COR-L47 (cell line): ENCODE data around the gene COMMD6.

Source experiments
- DNase-seq: peaks from one replicate; lab custom pipeline; 2025; lab: John Stamatoyannopoulos, UW

Gene COMMD6

DNA sequence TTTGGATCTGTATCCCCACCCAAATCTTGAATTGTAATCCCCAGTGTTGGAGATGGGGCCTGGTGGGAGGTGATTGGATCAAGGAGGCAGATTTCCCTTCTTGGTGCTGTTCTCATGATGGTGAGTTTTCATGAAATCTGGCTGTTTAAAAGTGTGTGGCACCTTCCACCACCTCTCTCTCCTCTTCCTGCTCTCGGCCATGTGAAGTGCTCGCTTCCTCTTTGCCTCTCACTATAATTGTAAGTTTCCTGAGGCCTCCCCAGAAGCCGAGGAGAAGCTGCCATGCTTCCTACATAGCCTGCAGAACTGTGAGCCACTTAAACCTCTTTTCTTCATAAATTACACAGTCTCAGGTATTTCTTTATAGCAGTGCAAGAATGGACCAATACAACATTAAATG is 15.7 kb downstream of the COMMD6 start:
- no peak for DNase-seq

DNA sequence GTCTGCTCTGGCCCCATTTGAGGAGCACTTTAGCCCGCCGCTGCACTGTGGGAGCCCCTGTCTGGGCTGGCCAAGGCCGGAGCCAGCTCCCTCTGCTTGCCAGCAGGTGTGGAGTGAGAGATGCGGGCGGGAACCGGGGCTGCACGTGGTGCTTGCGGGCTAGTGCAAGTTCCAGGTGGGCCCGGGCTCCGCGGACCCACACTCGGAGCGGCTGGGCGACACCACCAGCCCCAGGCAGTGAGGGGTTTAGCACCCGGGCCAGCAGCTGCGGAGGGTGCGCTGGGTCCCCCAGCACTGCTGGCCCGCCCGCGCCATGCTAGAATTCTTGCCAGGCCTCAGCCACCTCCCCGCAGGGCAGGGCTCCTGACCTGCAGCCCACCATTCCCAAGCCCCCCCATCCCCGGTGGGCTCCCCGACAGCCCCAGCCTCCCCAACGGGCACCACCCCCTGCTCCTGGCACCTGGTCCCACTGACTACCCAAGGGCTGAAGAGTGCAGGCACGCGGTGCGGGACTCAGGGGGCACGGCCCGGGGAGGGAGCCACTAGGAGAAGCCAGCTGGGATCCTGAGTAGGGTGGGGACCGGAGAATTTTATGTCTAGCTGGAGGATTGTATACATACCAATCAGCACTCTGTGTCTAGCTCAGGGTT is 19.1 kb downstream of the COMMD6 start:
- no peak for DNase-seq

DNA sequence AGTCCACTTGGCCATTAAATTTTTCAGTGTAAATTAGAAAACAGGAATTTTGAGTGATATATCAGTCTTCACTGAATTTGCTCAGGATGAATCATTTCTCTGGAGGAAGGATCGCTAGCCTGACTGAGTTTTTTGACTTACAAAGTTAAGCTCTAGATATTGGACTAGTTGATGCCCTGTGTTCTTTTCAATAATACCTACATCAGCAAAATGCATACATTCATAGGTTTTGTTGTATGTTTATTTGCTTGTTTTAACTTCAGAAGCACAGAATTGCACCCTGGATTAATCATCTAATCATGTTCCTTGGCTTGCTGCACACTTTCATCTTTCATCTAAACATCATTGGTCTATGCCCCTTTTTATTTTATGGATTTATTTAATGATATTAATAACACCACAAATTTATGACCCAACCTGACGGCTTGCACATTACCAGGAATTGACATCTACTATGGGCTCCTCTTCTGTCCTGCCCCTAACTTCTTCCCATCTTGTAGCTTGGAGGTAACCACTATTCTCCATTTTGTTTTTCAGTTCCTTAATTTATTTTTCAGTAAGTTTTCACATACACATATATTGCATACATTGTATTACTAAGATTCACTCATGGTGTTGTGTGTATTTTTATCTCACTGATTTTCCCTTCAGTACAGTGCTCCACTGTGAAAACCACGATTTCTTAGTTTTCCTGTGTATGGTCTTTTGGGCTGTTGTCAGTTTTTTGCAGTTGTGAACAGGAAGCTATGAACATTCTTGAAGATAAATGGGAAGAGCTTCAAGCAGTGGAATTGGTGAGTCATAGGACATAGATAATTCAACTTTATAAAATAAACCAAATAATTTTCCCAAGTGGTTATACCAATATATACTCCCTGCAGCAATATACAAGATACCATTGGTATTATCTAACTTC is 23.3 kb downstream of the COMMD6 start:
- no peak for DNase-seq

DNA sequence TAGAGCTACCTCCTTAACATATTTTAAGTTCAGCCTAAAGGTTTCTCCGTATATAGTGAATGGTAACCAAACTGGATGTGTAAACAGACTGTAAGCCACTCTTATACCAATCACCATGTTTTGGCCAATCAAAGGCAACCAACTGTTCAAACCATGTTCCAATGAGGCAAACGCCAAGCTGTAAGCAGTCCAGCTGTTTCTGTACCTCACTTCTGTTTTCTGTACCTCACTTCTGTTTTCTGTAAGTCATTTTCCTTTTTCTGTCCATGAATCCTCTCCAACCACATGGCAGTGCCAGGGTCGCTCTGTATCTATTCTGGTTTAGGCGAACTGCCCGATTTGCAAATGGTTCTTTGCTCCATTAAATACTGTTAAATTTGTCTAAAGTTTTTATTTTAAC is 24.4 kb downstream of the COMMD6 start:
- DNase-seq = no peak

DNA sequence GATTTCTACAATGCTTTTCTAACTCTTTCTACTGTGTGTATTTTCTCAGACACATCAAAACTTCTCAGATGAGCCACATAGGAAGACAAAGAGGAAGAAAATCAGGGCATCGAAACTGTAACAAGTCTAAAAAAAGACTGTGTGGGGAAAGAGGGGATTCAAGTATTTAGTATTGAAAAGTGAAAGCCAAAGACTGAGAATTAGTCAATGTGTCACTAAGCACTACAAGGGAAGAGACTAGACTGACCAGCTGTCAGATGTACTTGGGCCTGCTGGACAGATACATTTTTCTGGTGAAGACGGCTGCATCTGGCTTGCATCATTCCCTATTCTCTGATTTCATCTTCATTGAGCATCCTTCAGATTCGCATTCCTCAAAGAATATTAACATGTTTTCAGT is 25.4 kb downstream of the COMMD6 start:
- DNase-seq = no peak

DNA sequence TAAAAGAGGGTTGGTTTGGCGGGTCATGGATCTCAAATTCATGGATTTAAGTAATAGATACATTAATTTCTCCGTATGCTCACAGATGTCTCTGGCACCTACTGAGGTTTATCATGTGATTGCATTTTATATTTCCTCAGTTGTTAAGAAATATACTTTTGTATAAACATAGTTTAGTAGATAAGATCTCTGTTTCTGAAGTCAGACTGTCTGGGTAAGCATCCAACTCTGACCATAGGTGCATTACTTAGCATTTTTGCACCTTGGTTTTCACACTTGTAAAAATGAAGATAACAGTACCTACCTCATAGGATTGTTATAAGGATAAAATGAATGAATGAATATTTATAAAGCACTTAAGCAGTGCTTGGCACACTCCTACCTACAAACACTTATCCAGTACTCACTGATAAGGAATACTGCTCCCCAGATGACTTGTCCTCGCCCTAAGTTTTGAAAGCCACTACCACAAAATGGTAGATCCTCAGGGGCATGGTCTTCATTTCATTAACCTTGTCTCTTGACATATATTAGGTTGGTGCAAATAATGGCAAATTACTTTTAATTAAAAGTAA is 26.5 kb downstream of the COMMD6 start:
- no peak for DNase-seq

DNA sequence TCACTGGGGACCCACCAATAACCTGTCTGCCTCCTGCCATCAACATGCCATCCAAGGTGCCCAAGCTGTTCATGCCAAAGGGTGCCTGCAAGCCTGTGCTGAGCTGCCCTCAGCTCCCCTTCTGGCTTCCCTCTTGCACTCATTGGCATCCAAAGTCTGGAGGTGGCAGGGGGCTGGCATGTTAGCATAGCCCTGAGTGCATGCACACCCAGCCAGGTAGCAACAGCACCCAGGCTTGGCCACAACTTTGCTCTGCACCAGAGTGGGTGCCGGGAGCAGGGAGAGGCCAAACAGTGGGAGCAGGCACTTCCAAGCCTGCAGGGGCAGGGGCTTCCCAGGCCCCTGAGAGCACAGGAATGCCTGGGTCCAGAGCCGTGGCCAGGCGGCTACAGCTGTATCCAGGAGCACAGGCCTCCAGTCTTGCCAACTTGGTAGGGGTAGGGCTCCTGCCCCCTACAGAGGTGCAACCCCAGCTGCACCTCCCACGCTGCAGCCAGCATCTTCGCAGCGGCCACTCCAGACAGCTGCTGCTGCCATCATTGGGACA is 29.6 kb downstream of the COMMD6 start:
- DNase-seq = no peak

DNA sequence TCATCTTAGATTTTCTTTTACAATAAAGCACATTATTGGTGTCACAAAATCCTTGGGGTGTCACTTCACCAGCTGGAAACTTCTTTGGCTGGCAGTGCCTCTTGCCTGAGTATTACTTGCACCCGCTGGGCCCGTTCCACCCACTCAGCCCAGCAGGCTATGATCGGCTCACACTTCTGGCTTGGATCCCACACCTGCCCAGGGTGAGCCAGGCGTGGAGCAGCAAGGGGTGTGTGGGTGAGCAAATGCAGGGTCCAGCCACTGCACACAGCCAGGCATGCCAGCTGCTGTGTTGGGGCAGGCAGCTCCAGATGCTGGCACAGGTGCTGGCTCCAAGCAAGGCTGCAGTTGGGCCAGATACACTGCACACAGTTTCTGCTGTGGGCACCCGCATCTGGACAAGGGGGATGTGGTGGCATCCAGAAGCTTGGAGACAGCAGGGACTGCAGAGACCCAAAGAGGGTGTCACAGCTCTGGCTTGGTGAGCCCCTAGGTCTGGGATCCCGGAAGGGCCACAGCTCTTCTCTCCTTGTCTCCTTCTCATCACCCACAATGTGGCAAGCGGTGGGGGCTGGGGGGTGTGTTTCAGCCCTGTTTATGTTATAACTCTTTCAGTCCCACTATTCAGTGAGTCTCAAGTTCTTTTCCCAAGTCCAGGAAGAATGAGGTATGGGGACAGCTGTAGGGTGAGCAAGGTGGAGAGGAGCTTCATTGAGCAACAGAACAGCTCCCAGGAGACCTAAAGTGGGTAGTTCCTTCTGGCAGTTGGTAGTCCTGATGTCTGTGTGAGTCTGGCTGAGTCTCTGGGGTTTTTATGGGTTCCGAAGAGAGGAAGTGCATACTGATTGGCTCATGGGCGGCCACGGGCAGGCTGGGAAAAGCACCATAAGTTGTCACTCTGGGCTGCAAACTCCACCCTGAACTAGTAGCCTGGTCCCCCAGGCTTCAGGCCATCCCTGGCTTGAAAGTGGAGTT is 30.3 kb downstream of the COMMD6 start:
- DNase-seq = peak; percentile 74

DNA sequence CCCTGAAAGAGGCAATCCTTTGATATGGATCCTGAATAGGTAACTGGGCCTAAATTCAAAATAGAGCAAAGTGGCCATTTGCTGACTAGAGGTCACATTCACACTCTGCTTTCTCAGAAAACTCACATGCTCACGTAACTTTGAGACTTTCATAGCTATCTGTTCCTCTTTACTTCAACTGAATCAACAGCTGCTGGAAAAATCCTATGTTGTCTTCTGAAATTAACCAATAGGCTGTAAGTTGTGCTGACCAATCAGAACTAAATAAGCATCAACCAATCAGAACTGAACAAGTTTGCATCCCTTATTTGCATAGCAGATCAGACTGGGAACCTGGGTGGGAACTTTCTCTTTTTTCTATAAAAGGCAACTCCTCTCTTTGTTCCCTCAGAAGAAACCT is 31.6 kb downstream of the COMMD6 start:
- DNase-seq = no peak

DNA sequence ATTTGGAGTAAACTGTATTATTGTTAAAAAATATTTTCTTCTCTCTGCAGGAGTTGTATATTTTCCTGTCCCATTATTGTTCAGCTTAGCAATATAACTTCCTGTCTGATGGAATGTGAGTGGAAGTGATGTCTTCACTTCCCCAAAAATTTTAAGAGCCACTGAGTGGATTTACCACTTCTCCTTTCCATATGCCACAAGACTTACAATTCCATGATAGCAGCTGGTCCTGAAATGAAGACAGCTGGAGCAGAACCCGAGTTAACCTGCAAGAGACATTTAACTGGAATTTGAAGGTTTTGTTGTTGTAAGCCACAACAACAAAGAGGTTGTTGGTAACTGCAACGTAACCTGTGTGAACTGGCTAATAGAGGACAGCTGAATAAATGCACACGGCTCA is 32.3 kb downstream of the COMMD6 start:
- DNase-seq = no peak

DNA sequence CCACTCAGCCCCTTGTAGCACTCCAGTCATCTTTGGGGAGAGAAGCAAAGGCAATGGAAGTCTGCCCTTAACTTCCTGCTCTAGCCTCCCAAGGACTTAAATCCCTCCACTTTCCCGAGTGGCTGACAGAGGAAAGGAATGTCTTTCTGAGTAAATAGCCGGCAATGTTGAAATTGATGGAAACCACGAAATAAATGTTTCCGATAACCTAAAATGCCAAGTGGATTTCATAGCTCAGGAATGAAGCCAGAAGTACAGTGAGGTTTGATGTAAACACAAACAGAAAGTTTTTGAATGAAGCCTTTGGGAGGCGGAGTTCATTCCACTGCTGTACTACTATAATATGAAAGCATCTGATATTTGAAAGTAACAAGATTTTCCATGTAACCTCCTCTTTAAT is 41.7 kb downstream of the COMMD6 start:
- no peak for DNase-seq

DNA sequence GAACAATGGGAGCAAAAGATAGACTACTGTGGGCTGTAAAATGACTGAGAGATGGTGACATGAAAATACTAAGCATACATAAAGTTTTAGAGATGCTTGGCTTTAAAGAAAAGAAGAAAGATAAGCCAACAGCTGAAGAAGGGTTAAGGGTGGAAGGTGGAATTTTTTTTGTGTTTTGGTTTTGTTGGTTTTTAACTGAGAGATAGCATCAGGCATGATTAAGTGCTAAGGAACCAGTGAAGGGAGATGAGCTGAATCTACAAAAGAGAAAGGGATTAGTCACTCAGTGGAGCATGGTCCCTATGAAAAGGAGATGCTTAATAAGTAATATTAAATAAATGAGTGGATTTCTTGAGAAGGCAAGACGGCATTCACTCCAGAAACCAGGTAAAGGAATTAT is 43.1 kb downstream of the COMMD6 start:
- DNase-seq = no peak

DNA sequence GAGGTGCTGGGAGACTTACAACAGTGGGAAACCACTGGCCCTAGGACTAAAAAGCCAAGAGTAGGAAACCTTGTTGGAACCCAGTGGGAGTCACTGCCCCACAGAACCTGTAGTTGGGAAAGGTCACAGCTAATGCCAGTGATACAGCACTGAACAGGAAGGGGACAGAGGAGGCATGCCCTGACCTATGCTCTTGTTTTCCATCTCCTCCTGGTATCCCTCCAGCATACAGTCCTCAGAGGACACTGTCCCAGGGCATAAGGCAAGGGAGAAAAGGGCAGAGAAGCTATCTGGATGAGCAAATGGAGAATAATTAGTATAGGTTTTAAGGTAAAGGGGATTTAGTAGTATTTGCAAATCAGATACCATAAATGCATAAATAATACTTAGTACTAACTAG is 44.5 kb downstream of the COMMD6 start:
- no peak for DNase-seq

DNA sequence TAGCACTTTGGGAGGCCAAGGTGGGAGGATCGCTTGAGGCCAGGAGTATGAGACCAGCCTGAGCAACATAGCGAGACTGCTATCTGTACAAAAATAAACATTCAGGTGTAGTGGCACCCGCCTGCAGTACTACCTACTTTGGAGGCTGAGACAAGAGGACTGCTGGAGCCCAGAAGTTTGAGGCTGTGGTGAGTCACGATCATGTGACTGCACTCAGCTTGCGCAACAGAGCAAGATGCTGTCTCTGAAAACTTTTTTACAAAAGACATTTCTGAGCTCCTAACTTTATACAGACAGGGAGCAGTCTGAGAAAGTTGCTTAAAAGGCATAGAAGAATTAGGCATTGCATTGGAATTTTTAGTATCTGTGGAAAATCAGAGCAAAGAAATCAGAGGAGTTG is 45.3 kb downstream of the COMMD6 start:
- DNase-seq = no peak

DNA sequence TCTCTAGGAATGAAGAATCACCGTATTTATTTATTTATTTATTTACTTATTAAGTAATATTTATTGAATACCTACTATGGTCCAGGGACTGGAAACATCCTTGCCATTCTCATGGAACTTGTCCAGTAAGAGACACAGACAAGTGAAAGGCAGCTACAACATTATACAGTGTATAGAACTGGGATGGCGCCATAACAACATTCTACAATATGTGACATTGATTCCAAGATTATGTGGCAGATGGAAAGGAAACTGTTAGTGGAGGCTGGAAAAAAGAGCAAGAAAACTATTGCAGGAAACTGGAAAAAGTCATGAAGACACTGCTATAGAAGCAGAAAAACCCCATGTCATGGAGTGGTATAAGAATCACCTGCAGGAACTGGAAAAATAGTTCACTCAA is 46.3 kb downstream of the COMMD6 start:
- DNase-seq = no peak

DNA sequence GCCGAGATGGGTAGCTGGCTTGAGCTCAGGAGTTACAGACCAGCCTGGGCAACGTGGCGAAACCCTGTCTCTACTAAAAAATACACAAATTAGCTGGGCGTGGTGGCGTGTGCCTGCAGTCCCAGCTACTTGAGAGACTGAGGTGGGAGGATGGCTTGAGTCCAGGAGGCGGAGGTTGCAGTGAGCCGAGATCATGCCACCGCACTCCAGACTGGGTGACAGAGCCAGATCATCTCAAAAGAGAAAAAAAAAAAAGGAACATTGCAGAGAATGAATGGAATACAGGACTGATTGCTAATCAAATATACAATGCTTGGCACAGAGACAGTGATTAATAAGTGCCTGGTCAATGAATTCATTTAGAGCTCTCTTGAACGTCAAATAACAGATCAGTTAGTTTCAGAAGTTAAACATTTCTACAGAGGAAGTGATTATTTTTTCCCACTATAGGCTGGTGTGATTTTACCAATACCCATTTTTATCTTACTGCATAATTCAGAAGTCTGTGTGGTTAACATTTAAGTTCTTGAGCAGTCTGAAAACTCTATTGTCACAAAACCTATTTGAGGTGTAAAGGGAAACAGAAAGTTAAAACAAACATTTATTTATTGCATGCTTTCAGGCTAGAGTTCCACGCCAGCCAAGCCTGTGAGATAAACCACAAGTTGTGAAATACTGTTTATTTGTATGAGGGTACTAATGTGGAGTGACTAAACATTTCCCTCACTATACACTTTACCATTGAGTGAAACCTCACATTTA is 48.0 kb downstream of the COMMD6 start:
- DNase-seq = no peak

DNA sequence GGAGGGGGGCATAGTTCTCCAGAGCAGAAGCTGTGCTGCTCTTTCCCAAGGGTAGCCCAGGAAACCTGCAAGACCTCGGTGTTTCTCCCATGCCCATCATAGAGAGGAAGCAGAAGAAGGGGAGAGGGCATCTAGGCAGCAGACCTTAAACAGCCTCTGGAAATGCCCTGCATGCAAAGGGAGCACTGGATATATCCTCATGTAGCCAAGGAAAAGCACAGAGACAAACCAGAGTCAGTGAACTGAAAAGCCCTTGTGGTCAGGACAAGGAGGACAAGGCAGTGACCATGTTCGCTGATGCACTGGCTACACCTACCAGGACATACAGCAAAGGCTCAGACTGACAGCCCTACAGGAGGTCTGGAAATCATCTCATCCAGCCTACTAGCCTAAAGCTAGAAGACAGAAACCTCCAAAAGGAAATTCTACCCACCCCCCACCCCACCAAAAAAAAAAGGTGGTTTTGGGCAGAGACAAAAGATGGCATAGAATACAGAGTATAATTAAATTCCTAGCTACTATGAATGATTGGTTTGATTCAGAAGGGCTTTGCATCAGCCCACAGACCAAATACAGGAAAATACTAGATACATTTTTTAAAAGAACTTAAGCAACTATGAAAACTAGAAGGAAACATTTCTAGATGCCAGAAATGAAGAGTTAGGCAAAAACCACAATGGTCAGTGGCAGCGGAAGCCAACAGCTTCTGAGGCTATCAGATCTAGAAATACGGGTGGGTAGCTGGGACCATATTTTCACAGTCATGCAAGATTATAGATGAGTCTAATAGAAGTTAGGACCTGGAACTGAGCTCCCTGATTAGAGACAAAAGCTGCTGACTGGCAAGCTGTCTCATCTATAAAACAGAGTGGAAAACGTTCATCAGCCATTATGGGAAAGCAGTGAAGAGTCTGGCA is 51.2 kb downstream of the COMMD6 start:
- no peak for DNase-seq

DNA sequence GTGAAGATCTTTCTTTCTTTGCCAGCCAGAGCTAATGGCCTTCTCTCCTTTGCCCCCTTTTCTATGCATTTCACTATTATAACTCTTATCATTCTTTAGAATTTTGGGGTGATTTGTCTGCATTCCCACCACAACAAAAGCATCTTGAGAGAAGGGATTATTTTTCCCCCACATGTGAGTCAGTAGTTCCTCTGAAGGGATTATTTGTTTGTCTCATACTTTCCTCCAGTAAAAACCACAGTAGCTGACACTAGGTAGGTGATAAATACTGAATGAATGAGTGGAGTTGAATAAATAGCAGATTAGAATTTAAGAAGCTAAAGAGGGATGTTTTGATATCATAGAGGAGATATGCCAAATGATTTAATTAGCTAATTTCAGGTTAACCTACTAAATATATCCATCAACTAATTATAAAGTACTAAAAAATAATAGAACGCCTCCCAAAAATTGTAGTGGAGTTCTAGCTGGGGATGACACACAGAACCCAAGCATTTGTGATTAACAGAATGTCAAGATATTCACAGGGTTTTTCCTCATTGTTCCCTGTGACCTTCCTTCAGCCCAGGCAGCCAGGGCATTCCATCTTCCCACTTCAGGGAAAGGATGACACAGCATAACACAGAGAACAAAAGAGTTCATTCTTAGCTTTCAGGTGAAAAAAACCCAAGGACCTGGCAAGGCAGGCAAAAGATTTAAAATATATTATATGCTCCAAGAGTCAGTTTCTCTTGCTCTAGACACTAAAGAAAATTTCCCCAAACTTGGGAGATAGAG is 52.2 kb downstream of the COMMD6 start:
- no peak for DNase-seq

DNA sequence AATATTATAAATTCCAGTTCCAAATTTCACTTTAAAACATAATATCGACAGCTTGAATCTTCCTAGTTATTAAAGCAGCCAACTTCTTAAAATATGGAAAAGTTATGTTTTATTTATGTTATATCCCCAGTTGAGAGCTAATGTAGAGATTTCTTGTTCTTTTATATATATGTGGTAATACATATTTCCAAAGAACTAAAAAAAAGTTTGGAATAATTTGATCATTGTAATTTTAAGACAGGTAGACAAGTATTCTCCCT is 54.9 kb downstream of the COMMD6 start:
- no peak for DNase-seq
